H9 (cell line): ENCODE data around the gene ACSL3. TPM values are rescaled to one million over a fixed set of nuclear protein-coding genes. Genes with fewer than 3 reads are reported as not detected.

Experiments
- DNase-seq: peaks from one replicate; pipeline ENCODE4 v3.0.0-alpha.2; 2017
- H2AFZ ChIP-seq: one replicate; pipeline ENCODE4 v1.6.1; 2013; ENCODE audit warnings: mild to moderate bottlenecking, low read length, control low read depth, moderate library complexity
- H2AK5ac ChIP-seq: 2 replicates; pipeline ENCODE4 v1.6.1; 2013; ENCODE audit warnings: low read length, control low read depth, mixed read lengths; ENCODE audit not compliant: insufficient read length
- H2BK120ac ChIP-seq: one replicate; pipeline ENCODE4 v1.6.1; 2013; ENCODE audit warnings: low read depth, mild to moderate bottlenecking, low read length, control low read depth, inconsistent platforms; ENCODE audit not compliant: poor library complexity, severe bottlenecking
- H2BK12ac ChIP-seq: 2 replicates; pipeline ENCODE4 v1.6.1; 2013; ENCODE audit warnings: low read length, control low read depth, mixed read lengths, low read depth; ENCODE audit not compliant: insufficient read length
- H2BK15ac ChIP-seq: 2 replicates; pipeline ENCODE4 v1.6.1; 2013; ENCODE audit warnings: low read depth, low read length, control low read depth
- H2BK20ac ChIP-seq: one replicate; pipeline ENCODE4 v1.6.1; 2013; ENCODE audit warnings: low read depth, mild to moderate bottlenecking, low read length, control low read depth, inconsistent platforms; ENCODE audit not compliant: poor library complexity, severe bottlenecking
- H2BK5ac ChIP-seq: 2 replicates; pipeline ENCODE4 v1.6.1; 2013; ENCODE audit warnings: low read length, control low read depth, mixed read lengths; ENCODE audit not compliant: insufficient read length
- H3K14ac ChIP-seq: 2 replicates; pipeline ENCODE4 v1.6.1; 2013; ENCODE audit warnings: low read length, control low read depth; ENCODE audit not compliant: insufficient read depth
- H3K18ac ChIP-seq: 2 replicates; pipeline ENCODE4 v1.6.1; 2013; ENCODE audit warnings: low read depth, mild to moderate bottlenecking, mixed read lengths, low read length, control low read depth; ENCODE audit not compliant: insufficient read length
- H3K23ac ChIP-seq: 2 replicates; pipeline ENCODE4 v1.6.1; 2013; ENCODE audit warnings: low read length, control low read depth, mixed read lengths, low read depth; ENCODE audit not compliant: insufficient read length
- H3K23me2 ChIP-seq: 2 replicates; pipeline ENCODE4 v1.6.1; 2013; ENCODE audit warnings: low read depth, mild to moderate bottlenecking, mixed read lengths, low read length, control low read depth; ENCODE audit not compliant: insufficient read length, poor library complexity, severe bottlenecking
- H3K27ac ChIP-seq: 2 replicates; pipeline ENCODE4 v1.5.1; 2013; ENCODE audit warnings: low read length, control low read depth, mixed read lengths, low read depth; ENCODE audit not compliant: insufficient read length
- H3K27me3 ChIP-seq: 2 replicates; pipeline ENCODE4 v1.6.1; 2013; ENCODE audit warnings: low read length, control low read depth, inconsistent platforms; ENCODE audit not compliant: insufficient read depth
- H3K4ac ChIP-seq: 2 replicates; pipeline ENCODE4 v1.6.1; 2013; ENCODE audit warnings: low read depth, mild to moderate bottlenecking, control low read depth, inconsistent platforms, low read length, moderate library complexity
- H3K4me1 ChIP-seq: 2 replicates; pipeline ENCODE4 v1.6.1; 2013; ENCODE audit warnings: low read length, control low read depth, inconsistent platforms; ENCODE audit not compliant: insufficient read depth
- H3K4me2 ChIP-seq: 2 replicates; pipeline ENCODE4 v1.6.1; 2013; ENCODE audit warnings: low read length, control low read depth, mixed read lengths; ENCODE audit not compliant: insufficient read length, insufficient read depth
- H3K56ac ChIP-seq: 2 replicates; pipeline ENCODE4 v1.6.1; 2013; ENCODE audit warnings: low read depth, mild to moderate bottlenecking, mixed read lengths, low read length, control low read depth; ENCODE audit not compliant: insufficient read length
- H3K79me1 ChIP-seq: 2 replicates; pipeline ENCODE4 v1.6.1; 2013; ENCODE audit warnings: low read depth, mild to moderate bottlenecking, moderate library complexity, low read length, control low read depth, inconsistent platforms; ENCODE audit not compliant: insufficient read depth, poor library complexity, severe bottlenecking
- H3K79me2 ChIP-seq: 2 replicates; pipeline ENCODE4 v1.6.1; 2013; ENCODE audit warnings: low read length, control low read depth, inconsistent platforms; ENCODE audit not compliant: insufficient read depth
- H3K9ac ChIP-seq: 2 replicates; pipeline ENCODE4 v1.6.1; 2013; ENCODE audit warnings: low read length, control low read depth, mixed read lengths; ENCODE audit not compliant: insufficient read length; ENCODE audit errors: extremely low read depth
- H3K9me3 ChIP-seq: one replicate; pipeline ENCODE4 v1.6.1; 2013; ENCODE audit warnings: low read depth, low read length, inconsistent platforms; ENCODE audit not compliant: control insufficient read depth
- H3T11ph ChIP-seq: one replicate; pipeline ENCODE4 v1.6.1; 2013; ENCODE audit warnings: mild to moderate bottlenecking, low read length, control low read depth, inconsistent platforms
- H4K20me1 ChIP-seq: one replicate; pipeline ENCODE4 v1.6.1; 2013; ENCODE audit not compliant: control insufficient read depth, insufficient read length, insufficient read depth
- H4K5ac ChIP-seq: 2 replicates; pipeline ENCODE4 v1.6.1; 2013; ENCODE audit warnings: low read depth, mild to moderate bottlenecking, mixed read lengths, low read length, control low read depth; ENCODE audit not compliant: insufficient read length
- H4K8ac ChIP-seq: replicated peaks from 2 replicates; pipeline ENCODE4 v1.6.1; 2013; ENCODE audit warnings: low read length, control low read depth, mixed read lengths, low read depth; ENCODE audit not compliant: insufficient read length
- H4K91ac ChIP-seq: 2 replicates; pipeline ENCODE4 v1.6.1; 2013; ENCODE audit warnings: low read depth, mild to moderate bottlenecking, moderate library complexity, mixed read lengths, low read length, control low read depth; ENCODE audit not compliant: insufficient read length
- H3K27ac Mint-ChIP-seq, 3 experiments: 2 replicates in 2 of 3; 3 replicates in 1 of 3; pipeline ENCODE4 v1.8.0; 2020 to 2021; ENCODE audit warnings: mixed read lengths in 3 of 3, mild to moderate bottlenecking in 1 of 3, moderate library complexity in 1 of 3
- H3K27me3 Mint-ChIP-seq: 2 replicates; pipeline ENCODE4 v1.8.0; 2021; ENCODE audit warnings: low read depth, mild to moderate bottlenecking, moderate library complexity, mixed read lengths
- H3K36me3 Mint-ChIP-seq, 3 experiments: 2 replicates in 2 of 3; 3 replicates in 1 of 3; pipeline ENCODE4 v1.8.0; 2020 to 2021; ENCODE audit warnings: low read depth in 3 of 3, mixed read lengths in 3 of 3; ENCODE audit not compliant: insufficient read depth in 1 of 3
- H3K4me1 Mint-ChIP-seq, 2 experiments: 2 replicates each; pipeline ENCODE4 v1.8.0; 2020; ENCODE audit warnings: mixed read lengths in 2 of 2
- H3K4me3 Mint-ChIP-seq, 2 experiments: 2 replicates in 1 of 2; 3 replicates in 1 of 2; pipeline ENCODE4 v1.8.0; 2020 to 2021; ENCODE audit warnings: mild to moderate bottlenecking in 2 of 2, mixed read lengths in 2 of 2, moderate library complexity in 1 of 2
- H3K9me3 Mint-ChIP-seq, 2 experiments: 2 replicates in 1 of 2; 3 replicates in 1 of 2; pipeline ENCODE4 v1.8.0; 2020; ENCODE audit warnings: mild to moderate bottlenecking in 2 of 2, mixed read lengths in 2 of 2, moderate library complexity in 1 of 2
- CTCF ChIP-seq: fragments of 200-600 bp; sonication (generic); conservative IDR thresholded peaks from 3 replicates; pipeline ENCODE4 v1.8.0; 2021; ENCODE audit warnings: antibody characterized with exemption, mild to moderate bottlenecking
- WGBS: extraction: QIAGEN DNeasy Blood & Tissue Kit; methylation state at CpG from one replicate; pipeline ENCODE4 v1.1.7; 2013; ENCODE audit warnings: missing lambda C conversion rate, low lambda C conversion rate, mixed read lengths; ENCODE audit not compliant: insufficient read length; ENCODE audit errors: extremely low coverage; 5-methylcytosine and 5-hydroxymethylcytosine counted together
- total RNA-seq: library from RNA; stranded (reverse); gene quantifications from 2 replicates; pipeline ENCODE4 v1.2.1, GENCODE V29; 2021

Gene ACSL3
- total RNA-seq, 1 experiment from 2014 or later: 60.9 TPM

GRCh38 chr2:222884805-222885424, 24.1 kb downstream of the ACSL3 start:
- no CpG with 5 or more reads among the region's 5 CpGs for WGBS
- H3K18ac ChIP-seq: no peak overlapping the region
- H2BK120ac ChIP-seq: no peak overlapping the region
- H3K9me3 Mint-ChIP-seq: peaks cover 4 to 13% of the 10 kb centered on the region in 2 experiments; a peak in 4 of 5 replicates
- no peak overlapping the region for H3K23ac ChIP-seq
- H2BK12ac ChIP-seq: no peak overlapping the region
- H3K4me1 Mint-ChIP-seq: peaks cover 19 to 25% of the 10 kb centered on the region in 2 experiments
- no peak overlapping the region for H2AFZ ChIP-seq
- peaks cover 30% of the 10 kb centered on the region; the same call in 1 of the 2 replicates for H3K79me2 ChIP-seq
- H3K4me1 ChIP-seq: no peaks in the 10 kb centered on the region; the same call in 1 of the 2 replicates
- H3K56ac ChIP-seq: no peak overlapping the region
- no peaks in the 10 kb centered on the region for H3K9me3 ChIP-seq
- H3K27ac ChIP-seq: no peak overlapping the region
- no peak overlapping the region for H3K14ac ChIP-seq
- no peaks in the 10 kb centered on the region for H3K23me2 ChIP-seq
- TF ChIP-seq CTCF: no peak
- no peaks in the 10 kb centered on the region for H4K20me1 ChIP-seq
- H4K91ac ChIP-seq: no peak overlapping the region
- no peak overlapping the region for H2BK15ac ChIP-seq
- H3K27me3 Mint-ChIP-seq: no peaks in the 10 kb centered on the region
- H3K4me3 Mint-ChIP-seq: no peak overlapping the region
- no peak overlapping the region for H2BK5ac ChIP-seq
- no peak overlapping the region for H3T11ph ChIP-seq
- H2BK20ac ChIP-seq: no peak overlapping the region
- no peak overlapping the region for H3K9ac ChIP-seq
- peaks cover 5 to 20% (median 17%) of the 10 kb centered on the region in 3 experiments for H3K36me3 Mint-ChIP-seq
- peaks cover under 1% of the 10 kb centered on the region for H3K79me1 ChIP-seq
- DNase-seq: no peak
- no peak overlapping the region for H3K4ac ChIP-seq
- H4K8ac ChIP-seq: no peak overlapping the region
- H3K27ac Mint-ChIP-seq: peak overlapping the region in 2 of 3 experiments; percentile 33 to 62; a peak in 2 of 7 replicates
- no peak overlapping the region for H3K4me2 ChIP-seq
- no peak overlapping the region for H4K5ac ChIP-seq
- H2AK5ac ChIP-seq: no peak overlapping the region
- no peaks in the 10 kb centered on the region for H3K27me3 ChIP-seq
